ENCODE data around the gene ANKRD44. TPM values are rescaled to one million over a fixed set of nuclear protein-coding genes. Genes with fewer than 3 reads are reported as not detected.

The ANKRD44 gene
- total RNA-seq, 4 donors from 2014 or later = 1.8 to 6.3 (median 3.0) TPM

DNA sequence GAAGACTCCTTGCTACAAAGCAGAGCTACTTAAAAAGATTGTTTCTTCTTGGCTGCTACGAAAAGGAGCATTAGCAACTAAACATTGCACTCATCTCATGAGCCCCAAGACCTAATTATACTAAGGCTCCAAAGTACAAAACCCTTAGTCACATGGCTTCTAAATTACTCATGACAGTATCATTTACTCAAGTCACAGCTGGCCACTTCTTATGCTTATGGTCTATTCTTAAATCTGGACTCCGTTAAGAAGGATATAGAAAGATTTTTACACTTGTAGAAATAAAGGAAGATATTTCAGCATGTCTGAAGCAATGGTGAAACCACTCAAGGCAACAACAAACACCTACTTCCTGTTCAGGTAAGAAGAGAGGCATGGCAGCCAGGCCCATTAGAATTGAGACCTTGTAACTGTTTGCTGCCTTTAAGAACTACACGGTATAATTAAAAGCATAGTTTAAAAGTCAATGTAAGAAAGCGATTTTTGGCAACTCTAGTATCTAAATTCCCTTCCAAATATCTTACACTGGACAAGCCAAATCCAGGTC lies 12.7 kb downstream of the ANKRD44 start:
- H3K27ac ChIP-seq = no peak overlapping the region
- in situ Hi-C loops (cut with MboI; ENCODE audit: low sequenced_read_pairs in 4 of 4) = no loop called here

DNA sequence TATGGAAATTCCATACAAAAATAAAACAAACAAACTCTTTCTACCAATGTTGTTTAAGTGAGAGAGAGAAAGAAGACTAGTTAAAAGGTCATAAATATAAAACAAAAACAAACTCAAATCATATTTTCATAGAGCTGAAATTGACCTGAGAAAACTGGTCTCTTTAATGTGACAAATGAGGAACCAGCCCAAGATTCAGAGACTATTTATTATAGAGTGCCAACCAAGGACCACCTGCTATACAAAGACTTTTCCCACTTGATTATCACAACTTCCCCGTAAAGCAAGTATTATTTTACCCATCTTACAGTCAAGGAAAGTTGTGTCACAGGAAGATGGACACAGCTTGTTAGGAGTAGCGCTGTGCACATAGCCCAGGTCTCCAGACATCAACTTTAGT lies 13.3 kb downstream of the ANKRD44 start:
- Histone ChIP-seq H3K27me3 (no peaks in the 10 kb centered on the region), H3K36me3 (no peaks in the 10 kb centered on the region), H3K27ac (no peak overlapping the region), H3K4me3 (no peak overlapping the region), H3K9me3 (no peaks in the 10 kb centered on the region), H3K4me1 (peaks cover 7% of the 10 kb centered on the region in 2 donors)
- ATAC-seq (no peak), DNase-seq (no peak)
- TF ChIP-seq POLR2A (IDR thresholded peaks at IDR 0.05) = no peak
- TF ChIP-seq, protein P1, sequence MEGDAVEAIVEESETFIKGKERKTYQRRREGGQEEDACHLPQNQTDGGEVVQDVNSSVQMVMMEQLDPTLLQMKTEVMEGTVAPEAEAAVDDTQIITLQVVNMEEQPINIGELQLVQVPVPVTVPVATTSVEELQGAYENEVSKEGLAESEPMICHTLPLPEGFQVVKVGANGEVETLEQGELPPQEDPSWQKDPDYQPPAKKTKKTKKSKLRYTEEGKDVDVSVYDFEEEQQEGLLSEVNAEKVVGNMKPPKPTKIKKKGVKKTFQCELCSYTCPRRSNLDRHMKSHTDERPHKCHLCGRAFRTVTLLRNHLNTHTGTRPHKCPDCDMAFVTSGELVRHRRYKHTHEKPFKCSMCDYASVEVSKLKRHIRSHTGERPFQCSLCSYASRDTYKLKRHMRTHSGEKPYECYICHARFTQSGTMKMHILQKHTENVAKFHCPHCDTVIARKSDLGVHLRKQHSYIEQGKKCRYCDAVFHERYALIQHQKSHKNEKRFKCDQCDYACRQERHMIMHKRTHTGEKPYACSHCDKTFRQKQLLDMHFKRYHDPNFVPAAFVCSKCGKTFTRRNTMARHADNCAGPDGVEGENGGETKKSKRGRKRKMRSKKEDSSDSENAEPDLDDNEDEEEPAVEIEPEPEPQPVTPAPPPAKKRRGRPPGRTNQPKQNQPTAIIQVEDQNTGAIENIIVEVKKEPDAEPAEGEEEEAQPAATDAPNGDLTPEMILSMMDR (IDR thresholded peaks at IDR 0.05 in 4 of 5, conservative IDR thresholded peaks at IDR 0.05 in 1 of 5) = no peak
- in situ Hi-C loops (cut with MboI; ENCODE audit: low sequenced_read_pairs in 4 of 4) (no loop called here), intact Hi-C loops (cut with DNase I; ENCODE audit: low total_unique reads) (no loop called here)

More for the DNA sequence above, 12.7 kb downstream of the ANKRD44 start:
- Histone ChIP-seq H3K4me1 (peaks cover 7% of the 10 kb centered on the region in 2 donors), H3K9me3 (no peaks in the 10 kb centered on the region), H3K27me3 (no peaks in the 10 kb centered on the region), H3K36me3 (no peaks in the 10 kb centered on the region), H3K4me3 (no peak overlapping the region)
- DNase-seq (no peak), ATAC-seq (no peak)
- no peak for TF ChIP-seq POLR2A (IDR thresholded peaks at IDR 0.05)
- TF ChIP-seq, protein P1 (IDR thresholded peaks at IDR 0.05 in 4 of 5, conservative IDR thresholded peaks at IDR 0.05 in 1 of 5) = no peak
- intact Hi-C loops (cut with DNase I; ENCODE audit: low total_unique reads) = no loop called here

DNA sequence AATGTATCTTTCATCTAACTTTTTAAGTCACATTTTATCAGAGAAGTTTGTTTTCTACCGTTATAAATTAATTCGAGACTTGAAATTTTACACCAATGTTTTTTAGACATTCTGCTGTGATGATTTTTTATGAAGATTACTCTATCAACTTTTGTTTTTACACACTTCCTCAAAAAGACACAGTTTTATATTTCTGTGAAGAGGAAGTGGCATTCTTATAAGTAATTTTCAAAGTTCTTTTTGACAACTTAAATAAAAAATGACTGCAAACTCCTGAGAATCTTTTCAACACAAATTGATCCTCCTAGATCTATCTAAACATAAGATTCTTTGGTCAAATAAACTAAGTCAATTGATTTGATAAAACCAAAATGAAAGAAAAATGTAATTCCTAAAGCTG lies 13.7 kb downstream of the ANKRD44 start:
- intact Hi-C loops (cut with DNase I; ENCODE audit: low total_unique reads) (no loop called here), in situ Hi-C loops (cut with MboI; ENCODE audit: low sequenced_read_pairs in 4 of 4) (no loop called here)
- Histone ChIP-seq H3K27me3 (no peaks in the 10 kb centered on the region), H3K4me1 (peaks cover 7% of the 10 kb centered on the region in 2 donors), H3K36me3 (no peaks in the 10 kb centered on the region), H3K9me3 (no peaks in the 10 kb centered on the region), H3K27ac (no peak overlapping the region), H3K4me3 (no peak overlapping the region)
- ATAC-seq = no peak
- TF ChIP-seq POLR2A (IDR thresholded peaks at IDR 0.05) = no peak
- TF ChIP-seq, protein P1 (IDR thresholded peaks at IDR 0.05 in 4 of 5, conservative IDR thresholded peaks at IDR 0.05 in 1 of 5) = no peak
- DNase-seq = no peak

DNA sequence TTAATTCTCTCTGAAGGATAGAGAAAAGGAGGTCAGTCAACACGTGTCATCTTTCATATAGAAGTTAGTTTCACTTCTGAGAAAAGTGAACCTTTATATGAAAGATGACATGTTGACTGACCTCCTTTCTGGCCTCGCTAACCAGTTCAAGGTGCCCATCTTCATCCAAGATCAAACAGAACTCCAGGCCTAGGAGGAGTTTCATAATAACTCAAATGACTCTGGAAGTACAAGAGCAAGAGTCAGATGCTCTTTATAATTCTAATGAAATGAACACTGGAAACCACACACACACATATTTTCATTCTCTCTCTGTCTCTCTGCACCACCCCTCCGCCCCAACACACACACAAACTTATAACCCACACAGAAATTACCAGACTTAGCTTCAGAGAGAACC lies 16.3 kb downstream of the ANKRD44 start:
- no peaks in the 10 kb centered on the region for H3K9me3 ChIP-seq
- peaks cover 7% of the 10 kb centered on the region in 2 donors for H3K4me1 ChIP-seq
- H3K4me3 ChIP-seq = no peak overlapping the region
- ATAC-seq (no peak), DNase-seq (no peak)
- in situ Hi-C loops (cut with MboI; ENCODE audit: low sequenced_read_pairs in 4 of 4) = no loop called here
- intact Hi-C loops (cut with DNase I; ENCODE audit: low total_unique reads) = no loop called here
- H3K27me3 ChIP-seq = no peaks in the 10 kb centered on the region
- no peaks in the 10 kb centered on the region for H3K36me3 ChIP-seq
- no peak overlapping the region for H3K27ac ChIP-seq
- no peak for TF ChIP-seq POLR2A (IDR thresholded peaks at IDR 0.05)
- TF ChIP-seq, protein P1 (IDR thresholded peaks at IDR 0.05 in 4 of 5, conservative IDR thresholded peaks at IDR 0.05 in 1 of 5) = no peak

Measured in gastrocnemius medialis (tissue), 4 donors.